ENCODE data around the gene PRKX. TPM values are rescaled to one million over a fixed set of nuclear protein-coding genes. Genes with fewer than 3 reads are reported as not detected.
A peak's percentile ranks its signal among the peaks of the same experiment; 100 is the strongest.
"Not testable (repeated sequence)": the region's sequence is repeated elsewhere in the genome, so short reads cannot be mapped to it uniquely, and the experiment has no call there.

The PRKX gene
- total RNA-seq, 1 donor from 2014 or later: 42.4 TPM

DNA sequence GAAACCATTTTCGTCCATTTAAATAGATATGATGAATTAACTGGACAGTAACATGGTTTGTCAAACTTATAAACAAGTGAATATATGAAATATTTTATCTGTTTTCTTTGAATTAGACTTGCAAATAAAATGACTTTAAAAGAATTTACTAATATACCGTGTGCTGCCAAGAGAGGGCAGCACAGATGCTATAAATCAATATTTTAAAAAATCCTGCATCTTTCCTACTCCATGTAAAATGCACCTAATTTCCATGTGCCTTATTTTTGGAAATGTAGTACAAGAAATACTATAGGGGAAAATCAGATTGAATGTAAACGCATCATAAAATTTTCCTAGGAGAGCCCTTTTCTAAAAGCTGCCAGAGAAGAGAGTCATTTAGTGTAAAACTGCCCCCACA lies 62.2 kb downstream of the PRKX start:
- DNase-seq: peak; percentile 43

DNA sequence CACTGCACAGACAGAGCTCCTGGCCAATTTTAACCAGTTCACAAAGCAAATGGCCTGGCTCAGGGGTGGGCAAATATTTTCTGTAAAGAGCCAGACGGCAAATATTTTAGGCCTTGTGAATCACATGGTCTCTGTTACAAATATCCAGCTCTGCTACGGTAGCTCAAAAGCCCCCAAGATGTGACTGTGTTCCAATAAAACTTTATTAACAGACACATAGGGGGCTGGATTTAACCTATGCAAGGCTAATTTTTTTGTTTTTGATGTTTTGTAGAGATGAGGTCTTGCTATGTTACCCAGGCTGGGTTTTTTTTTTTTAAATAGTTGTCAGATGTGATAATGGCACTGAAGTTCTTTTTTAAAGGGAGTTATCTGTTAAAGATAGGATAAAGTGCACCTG lies 65.4 kb downstream of the PRKX start:
- no peak for DNase-seq

DNA sequence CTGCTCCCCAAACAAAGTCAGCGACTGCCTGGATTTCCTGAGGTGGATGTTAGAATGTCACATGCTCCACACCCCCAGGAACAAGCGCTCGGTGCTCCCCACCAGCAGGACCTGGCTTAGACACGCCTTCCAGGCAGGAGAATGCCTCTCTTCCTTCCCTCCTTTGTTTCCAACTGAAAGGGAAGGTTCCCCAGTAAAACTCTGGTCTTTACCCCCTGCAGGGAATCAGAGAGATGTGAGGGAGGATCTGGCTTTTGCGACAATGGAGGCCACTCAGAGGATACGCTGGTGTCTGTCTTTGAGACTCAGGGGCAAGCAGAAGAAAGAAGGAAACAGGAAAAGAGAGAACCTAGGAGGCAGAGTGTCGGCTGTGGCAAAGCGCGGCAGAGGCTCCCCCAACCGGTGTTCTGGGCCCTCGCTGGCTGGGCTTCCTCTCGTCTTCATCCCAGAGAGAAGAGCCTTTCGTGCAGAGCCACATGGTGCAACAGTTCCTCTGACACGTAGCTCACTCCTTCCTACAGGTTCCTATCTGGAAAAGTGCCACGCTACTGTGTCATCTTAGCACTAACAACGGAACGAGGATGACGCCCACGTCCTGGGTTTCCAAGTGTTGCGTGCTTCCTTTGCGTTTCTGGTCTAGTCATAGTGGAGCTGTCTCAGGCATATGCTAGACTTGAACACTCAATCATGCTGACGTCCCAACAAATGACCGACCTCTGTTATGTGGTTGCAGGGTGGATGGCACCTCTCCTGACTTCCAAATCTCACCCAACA lies 73.4 kb downstream of the PRKX start:
- DNase-seq: peak; percentile 79

DNA sequence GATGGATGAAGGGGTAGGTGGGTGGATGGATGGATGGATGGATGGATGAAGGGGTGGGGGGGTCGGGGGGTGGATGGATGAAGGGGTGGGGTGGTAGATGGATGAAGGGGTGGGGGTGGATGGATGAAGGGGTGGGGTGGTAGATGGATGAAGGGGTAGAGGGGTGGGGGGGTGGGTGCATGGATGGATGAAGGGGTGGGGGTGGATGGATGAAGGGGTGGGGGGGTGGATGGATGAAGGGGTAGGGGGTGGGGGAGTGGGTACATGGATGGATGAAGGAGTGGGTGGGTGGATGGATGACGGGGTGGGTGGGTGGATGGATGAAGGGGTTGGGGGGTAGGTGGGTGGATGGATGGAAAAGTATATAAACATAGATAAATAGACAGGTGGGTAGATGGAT lies 74.2 kb downstream of the PRKX start:
- no peak for DNase-seq

- DNase-seq: peak; percentile 67
Measured at GRCh38 chrX:3638280-3638873, 75.1 kb downstream of the PRKX start.

- DNase-seq: no peak
Measured at GRCh38 chrX:3636803-3637202, 76.6 kb downstream of the PRKX start.

GRCh38 chrX:3631196-3631595 lies 82.3 kb downstream of the PRKX start:
- DNase-seq: no peak

DNA sequence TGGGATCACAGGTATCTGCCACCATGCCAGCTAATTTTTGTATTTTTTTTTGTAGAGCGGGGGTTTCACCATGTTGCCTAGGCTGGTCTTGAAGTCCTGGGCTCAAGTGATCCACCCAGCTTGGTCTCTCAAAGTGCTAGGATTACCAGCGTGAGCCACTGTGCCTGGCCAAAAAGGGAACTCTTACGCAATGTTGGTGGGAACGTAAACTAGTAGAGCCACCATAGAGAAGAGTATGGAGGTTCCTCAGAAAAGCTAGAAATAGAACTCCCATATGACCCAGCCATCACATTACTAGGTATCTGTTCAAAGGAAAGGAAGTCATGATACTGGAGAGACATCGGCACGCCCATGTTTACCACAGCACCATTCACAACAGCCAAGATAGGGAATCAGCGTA lies 85.9 kb downstream of the PRKX start:
- DNase-seq: no peak

DNA sequence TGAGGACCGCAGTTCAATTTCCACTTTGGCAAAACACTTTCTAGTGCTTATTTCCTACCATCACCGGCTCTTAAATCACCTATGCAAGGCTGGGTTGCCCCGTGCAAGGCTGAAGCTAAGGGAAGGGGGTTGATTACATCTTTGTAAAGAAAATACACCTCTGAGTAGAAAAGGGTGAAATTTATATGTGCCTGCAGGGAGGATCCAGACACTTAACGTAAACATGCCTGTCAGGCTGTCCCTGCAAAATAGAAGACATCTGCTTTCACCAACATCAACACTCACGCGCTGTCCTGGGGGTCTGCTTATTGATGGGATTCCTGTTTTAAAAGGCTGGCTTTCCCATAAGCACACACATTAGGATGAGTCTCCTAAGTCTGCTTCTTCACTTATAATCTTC lies 92.0 kb downstream of the PRKX start:
- no peak for DNase-seq

DNA sequence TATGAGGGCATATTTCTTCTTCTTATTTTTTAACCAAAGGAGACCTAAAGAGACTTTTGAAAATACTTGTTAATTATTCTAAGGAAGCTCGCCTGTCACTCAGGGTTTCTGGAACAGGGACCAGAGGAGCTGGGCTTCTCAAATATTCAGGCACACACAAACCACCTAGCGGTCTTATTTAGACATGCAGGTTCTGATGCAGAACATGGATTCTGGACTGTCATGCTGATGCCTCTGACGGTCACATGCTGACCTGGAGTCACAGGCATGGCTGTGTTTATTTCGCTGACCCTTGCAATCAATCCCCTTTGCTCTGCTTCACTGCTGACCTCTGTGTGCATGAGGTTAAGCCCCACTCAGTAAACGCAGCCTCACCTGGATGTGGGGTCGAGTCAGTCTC lies 101.7 kb downstream of the PRKX start:
- not testable (repeated sequence) for DNase-seq

- DNase-seq: no peak
Measured at GRCh38 chrX:3609810-3610209, 103.6 kb downstream of the PRKX start.

DNA sequence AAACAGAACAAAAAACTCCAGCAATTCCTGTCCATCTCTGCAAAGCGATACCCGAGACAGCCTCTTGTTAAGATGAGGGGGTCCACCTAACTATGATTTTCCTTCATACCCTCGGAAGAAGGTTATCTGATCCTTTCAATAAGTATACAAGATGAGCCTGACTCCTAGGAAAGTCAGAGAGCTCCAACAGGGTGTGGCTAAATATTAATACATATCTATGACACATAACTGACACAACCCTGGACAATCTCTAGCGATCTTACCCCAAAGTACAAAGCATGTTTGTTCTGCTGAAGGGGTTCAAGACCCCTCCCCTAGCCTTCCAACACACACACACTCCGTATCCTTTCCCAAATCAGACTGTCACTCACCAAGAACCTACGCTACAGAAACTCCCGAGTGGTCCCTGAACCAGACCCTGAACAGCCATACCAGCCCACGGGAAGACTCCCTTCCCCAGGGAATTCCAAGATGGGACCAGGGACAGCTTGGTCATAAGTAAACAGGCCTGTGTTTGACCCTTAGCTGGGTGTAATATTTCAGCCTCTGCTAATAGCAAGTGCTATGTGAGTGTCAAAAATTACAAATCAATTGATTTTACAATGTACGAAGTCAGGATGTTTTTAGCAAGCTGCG lies 110.3 kb downstream of the PRKX start:
- DNase-seq: no peak

GRCh38 chrX:3599802-3600430 lies 113.5 kb downstream of the PRKX start:
- DNase-seq: peak; percentile 4

- no peak for DNase-seq
Measured at GRCh38 chrX:3598709-3599108, 114.7 kb downstream of the PRKX start.

DNA sequence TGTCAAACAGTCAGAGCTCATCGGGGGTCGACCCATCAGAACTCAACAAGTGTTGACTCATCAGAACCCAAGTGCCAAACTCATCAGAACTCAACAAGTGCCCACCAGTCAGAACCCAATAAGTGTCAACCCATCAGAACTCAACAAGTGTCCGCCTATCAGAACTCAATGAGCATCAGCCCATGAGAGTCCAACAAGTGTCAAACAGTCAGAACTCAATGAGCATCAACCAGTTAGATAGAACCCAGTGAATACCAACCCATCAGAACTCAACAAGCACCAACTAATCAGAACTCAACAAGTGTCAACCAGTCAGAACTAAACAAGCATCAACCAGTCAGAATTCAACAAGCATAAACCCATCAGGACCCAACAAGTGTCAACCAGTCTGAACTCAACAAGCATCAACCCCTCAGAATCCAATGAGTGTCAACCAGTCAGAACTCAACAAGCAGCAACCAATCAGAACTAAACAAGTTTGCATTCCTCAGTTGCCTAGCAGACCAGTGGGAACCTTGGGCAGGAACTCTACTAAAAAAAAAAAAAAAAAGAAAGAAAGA lies 115.3 kb downstream of the PRKX start:
- no peak for DNase-seq

DNA sequence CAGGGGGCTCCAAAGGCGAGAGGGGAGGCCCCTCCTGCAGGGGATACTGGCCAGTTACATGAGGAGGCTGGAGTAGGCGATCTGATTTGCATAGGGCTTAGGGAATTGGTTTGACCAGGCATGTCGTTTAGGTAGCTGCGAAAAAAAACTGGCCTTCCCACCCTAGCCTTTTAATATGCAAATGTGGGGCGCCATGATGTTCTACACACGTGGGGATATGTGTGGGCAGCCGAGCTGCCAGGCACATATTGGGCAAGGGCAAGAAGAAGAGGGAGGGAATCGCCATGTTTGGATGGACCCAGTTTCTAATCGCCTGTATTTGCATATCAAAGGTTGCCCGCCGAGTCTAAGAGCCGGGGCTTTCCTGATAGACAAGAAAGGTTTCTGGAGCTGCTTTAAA lies 121.3 kb downstream of the PRKX start:
- no peak for DNase-seq

GRCh38 chrX:3589474-3589873 lies 124.0 kb downstream of the PRKX start:
- no peak for DNase-seq

DNA sequence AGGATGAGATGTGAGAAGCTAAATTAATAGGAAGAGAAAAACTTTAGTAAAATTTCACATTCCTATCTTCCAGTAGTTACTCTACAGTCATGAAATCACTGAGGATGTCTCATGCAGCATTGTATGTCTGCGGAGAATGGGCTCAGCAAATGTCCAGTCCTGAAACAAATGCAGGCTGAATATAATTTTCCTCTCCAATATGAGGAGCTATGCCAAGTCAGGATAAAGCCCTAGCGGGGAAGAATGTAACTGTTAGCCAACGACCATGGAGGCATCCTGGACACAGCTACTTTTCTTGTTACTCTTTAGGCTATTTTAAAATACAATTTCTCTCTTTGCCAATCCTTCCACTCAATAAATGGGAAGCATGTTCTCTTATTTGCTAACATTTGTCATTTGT lies 127.7 kb downstream of the PRKX start:
- DNase-seq: peak; percentile 4

DNA sequence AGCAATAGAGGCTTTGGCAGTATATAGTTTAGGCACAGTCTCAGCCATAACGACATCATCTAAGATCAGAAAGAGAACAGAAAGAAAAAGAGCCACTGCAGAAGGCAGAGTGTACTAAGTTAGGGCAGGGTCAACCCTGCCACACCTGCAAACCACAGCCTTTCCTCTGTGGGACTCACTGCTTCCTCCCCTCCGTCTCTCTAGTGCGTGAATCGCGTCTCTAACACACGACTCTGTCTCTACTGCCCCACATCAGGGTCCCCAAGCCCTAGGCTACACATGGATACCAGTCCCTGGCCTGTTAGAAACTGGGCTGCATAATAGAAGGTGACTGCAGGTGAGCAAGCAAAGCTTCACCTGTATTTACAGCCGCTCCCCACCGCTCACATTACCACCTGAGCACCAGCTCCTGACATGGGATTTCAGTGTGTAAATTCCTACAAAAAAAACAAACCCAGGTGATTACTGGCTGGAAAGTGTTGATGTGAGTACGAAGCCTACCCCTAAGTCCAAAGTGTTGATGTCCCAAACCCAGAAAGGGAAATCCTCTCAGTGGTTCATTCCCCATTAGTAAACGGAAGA lies 128.9 kb downstream of the PRKX start:
- no peak for DNase-seq

GRCh38 chrX:3582451-3582850 lies 131.0 kb downstream of the PRKX start:
- no peak for DNase-seq

DNA sequence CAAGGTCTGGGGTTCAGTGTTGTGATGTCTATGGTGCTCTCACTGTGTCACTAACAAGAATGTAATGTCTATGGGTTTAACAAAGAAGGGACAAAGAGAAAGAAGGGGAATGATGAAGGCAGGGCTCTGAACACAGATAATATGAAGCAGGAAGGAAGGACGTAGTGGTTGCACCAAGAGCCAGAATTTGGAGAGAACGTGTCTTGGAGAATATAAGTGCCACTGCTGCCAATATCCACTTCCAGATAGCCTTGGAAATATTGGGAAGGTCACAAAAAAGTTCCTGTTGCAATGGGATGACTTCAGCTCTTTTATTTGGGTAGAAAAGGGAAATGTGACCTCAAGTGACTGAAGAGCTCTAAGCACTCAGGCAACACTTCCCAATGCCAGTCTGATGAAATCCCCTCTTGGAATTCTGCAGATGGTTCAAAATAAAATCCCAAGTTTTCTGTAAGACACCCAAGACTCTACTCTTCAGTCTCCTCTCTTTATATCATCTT lies 131.8 kb downstream of the PRKX start:
- DNase-seq: no peak

DNA sequence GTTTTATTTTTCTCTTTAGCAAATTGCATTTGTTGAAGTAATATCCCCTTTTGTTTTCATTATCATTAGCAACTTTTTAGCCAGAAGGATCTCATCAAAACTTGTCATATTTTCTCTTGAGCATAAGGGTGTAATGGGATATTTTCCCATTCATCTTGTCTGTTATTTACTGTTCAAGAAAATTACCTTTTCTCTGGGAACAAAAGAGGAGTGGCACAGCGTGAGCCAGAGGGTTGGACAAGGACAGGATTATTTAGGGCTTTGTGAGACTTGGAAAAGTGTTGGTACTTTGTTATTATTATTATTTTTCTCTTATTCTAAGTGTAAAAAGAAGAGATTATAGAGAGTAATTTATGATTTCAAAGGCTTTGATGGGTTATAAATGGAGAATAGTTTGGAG lies 135.9 kb downstream of the PRKX start:
- DNase-seq: no peak

All from dermis blood vessel endothelial cell (primary cell).